ENCODE data around the gene SENP7. TPM values are rescaled to one million over a fixed set of nuclear protein-coding genes. Genes with fewer than 3 reads are reported as not detected.

SENP7 gene
- total RNA-seq, 2 donors from 2014 or later, result 23.7 to 55.1 TPM

- H3K27ac ChIP-seq, result no peak overlapping the region
- DNase-seq (ENCODE audit: low spot score) (no peak), ATAC-seq (ENCODE audit: insufficient number of reproducible peaks, low FRiP score, low read depth) (no peak)
- peaks cover 5 to 19% of the 10 kb centered on the region in 2 donors for H3K4me1 ChIP-seq (ENCODE audit: control insufficient read depth in 1 of 2, low read depth in 2 of 2)
- H3K9me3 ChIP-seq, result no peaks in the 10 kb centered on the region
- no peaks in the 10 kb centered on the region for H3K36me3 ChIP-seq
- H3K27me3 ChIP-seq (replicated peaks; ENCODE audit: insufficient read depth), result no peaks in the 10 kb centered on the region
- no peak overlapping the region for H3K4me3 ChIP-seq
- no peak for TF ChIP-seq CTCF (IDR thresholded peaks at IDR 0.05)
Measured at GRCh38 chr3:101529816-101530685, 17.0 kb upstream of the SENP7 start.

DNA sequence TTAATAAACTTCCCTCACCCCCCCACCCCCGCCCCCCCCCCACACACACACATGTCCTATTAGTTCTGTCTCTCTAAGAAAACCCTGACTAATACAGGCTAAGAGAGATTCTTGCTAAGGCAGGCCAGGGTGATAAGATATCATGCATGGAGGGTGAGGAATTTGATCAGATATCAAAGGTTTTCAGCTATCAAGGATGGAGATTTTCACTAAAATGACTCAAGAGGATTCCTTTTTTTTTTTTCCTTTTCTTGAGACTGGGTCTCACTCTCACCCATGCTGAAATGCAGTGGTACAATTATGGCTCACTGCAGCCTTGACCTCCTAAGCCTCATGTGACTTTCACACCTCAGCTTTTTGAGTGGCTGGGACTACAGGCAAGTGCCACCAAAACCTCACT is 14.9 kb upstream of the SENP7 start:
- ATAC-seq (ENCODE audit: insufficient number of reproducible peaks, low FRiP score, low read depth) (no peak), DNase-seq (ENCODE audit: low spot score) (no peak)
- Histone ChIP-seq H3K27me3 (replicated peaks; ENCODE audit: insufficient read depth) (no peaks in the 10 kb centered on the region), H3K36me3 (no peaks in the 10 kb centered on the region), H3K4me3 (no peak overlapping the region), H3K9me3 (no peaks in the 10 kb centered on the region), H3K27ac (no peak overlapping the region), H3K4me1 (ENCODE audit: control insufficient read depth in 1 of 2, low read depth in 2 of 2) (peaks cover 0 to 4% of the 10 kb centered on the region in 2 donors)
- no peak for TF ChIP-seq CTCF (IDR thresholded peaks at IDR 0.05)

- ATAC-seq (ENCODE audit: insufficient number of reproducible peaks, low FRiP score, low read depth) (no peak), DNase-seq (ENCODE audit: low spot score) (no peak)
- Histone ChIP-seq H3K27ac (no peak overlapping the region), H3K4me3 (no peak overlapping the region), H3K36me3 (no peaks in the 10 kb centered on the region), H3K9me3 (no peaks in the 10 kb centered on the region), H3K27me3 (replicated peaks; ENCODE audit: insufficient read depth) (no peaks in the 10 kb centered on the region), H3K4me1 (ENCODE audit: control insufficient read depth in 1 of 2, low read depth in 2 of 2) (no peaks in the 10 kb centered on the region)
- TF ChIP-seq CTCF (IDR thresholded peaks at IDR 0.05), result no peak
Measured at GRCh38 chr3:101527441-101527840, 14.4 kb upstream of the SENP7 start.

GRCh38 chr3:101521211-101521701 is 8.2 kb upstream of the SENP7 start:
- Histone ChIP-seq H3K36me3 (no peaks in the 10 kb centered on the region), H3K9me3 (no peaks in the 10 kb centered on the region), H3K27ac (no peak overlapping the region), H3K27me3 (replicated peaks; ENCODE audit: insufficient read depth) (no peaks in the 10 kb centered on the region), H3K4me3 (no peak overlapping the region), H3K4me1 (ENCODE audit: control insufficient read depth in 1 of 2, low read depth in 2 of 2) (no peaks in the 10 kb centered on the region)
- DNase-seq (ENCODE audit: low spot score) (no peak), ATAC-seq (ENCODE audit: insufficient number of reproducible peaks, low FRiP score, low read depth) (no peak)
- TF ChIP-seq CTCF (IDR thresholded peaks at IDR 0.05), result no peak

GRCh38 chr3:101519685-101520365 is 6.8 kb upstream of the SENP7 start:
- ATAC-seq (ENCODE audit: insufficient number of reproducible peaks, low FRiP score, low read depth) (no peak), DNase-seq (ENCODE audit: low spot score) (no peak)
- H3K27me3 ChIP-seq (replicated peaks; ENCODE audit: insufficient read depth), result no peaks in the 10 kb centered on the region
- no peak overlapping the region for H3K27ac ChIP-seq
- no peak for TF ChIP-seq CTCF (IDR thresholded peaks at IDR 0.05)
- no peaks in the 10 kb centered on the region for H3K36me3 ChIP-seq
- no peaks in the 10 kb centered on the region for H3K9me3 ChIP-seq
- H3K4me1 ChIP-seq (ENCODE audit: control insufficient read depth in 1 of 2, low read depth in 2 of 2), result no peaks in the 10 kb centered on the region
- no peak overlapping the region for H3K4me3 ChIP-seq
